Frontal cortex (tissue), 4 donors: Measurements from ENCODE around the gene OR9A2. TPM values are rescaled to one million over a fixed set of nuclear protein-coding genes. Genes with fewer than 3 reads are reported as not detected.
"Not testable (repeated sequence)": the region's sequence is repeated elsewhere in the genome, so short reads cannot be mapped to it uniquely, and the experiment has no call there.

Source experiments
- DNase-seq, 2 donors: peaks; one replicate each; pipeline ENCODE4 v3.0.0; 2012; ENCODE audit warnings: low spot score in 2 of 2
- FAIRE-seq: peaks from 2 replicates; lab custom pipeline; 2012; peaks lifted over from hg19 to GRCh38; lab: Jason Lieb, UNC
- total RNA-seq: library from RNA; depleted of rRNA; stranded (reverse); fragments of >200 nt; gene quantifications from one replicate; pipeline ENCODE4 v1.2.3, GENCODE V29; 2014
- donor health status: control.
- donor health status: control.
- donor health status: control.

Gene OR9A2
- total RNA-seq, 1 donor from 2014 or later = under 0.01 TPM

DNA sequence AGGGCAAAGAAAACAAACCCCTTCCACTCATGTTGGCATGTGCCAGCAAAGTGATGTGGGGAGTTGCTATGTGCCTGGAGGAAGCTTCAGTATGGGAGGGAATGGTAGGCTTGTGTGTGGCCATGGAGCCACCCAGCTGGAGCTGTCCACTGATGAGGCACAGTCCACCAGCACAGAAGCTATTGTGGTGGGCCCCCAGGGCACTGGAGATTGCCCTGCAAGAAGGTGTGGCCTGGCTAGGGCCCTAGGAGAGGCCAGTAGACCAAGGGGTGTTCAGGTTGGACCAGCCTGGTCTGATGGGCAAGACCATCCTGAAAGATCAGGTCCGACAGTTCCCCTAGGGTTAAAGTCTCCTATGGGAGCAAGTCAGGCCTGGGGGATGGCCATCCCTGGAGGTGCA is 42.6 kb downstream of the OR9A2 start:
- FAIRE-seq = no peak
- DNase-seq = no peak

DNA sequence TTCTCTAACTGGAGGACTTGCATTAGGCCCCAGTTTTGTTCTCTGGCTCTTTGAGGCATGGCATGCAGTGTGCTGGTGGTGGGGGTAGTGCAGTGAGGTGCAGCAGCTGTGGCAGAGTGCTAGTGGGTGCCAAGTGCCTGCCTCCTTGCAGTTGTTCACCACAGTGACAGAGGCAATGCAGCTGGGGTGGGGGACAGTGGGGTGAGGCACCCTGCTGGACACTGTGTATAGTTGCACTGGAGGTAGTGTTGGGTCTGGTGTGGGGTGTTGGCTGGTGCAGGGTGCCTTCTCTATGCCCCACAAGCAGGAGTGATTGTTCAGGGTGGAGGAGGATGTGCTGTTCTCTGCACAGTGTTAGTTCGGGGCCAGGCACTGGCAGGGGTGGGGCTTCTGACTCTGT is 43.1 kb downstream of the OR9A2 start:
- FAIRE-seq (no peak), DNase-seq (no peak)

DNA sequence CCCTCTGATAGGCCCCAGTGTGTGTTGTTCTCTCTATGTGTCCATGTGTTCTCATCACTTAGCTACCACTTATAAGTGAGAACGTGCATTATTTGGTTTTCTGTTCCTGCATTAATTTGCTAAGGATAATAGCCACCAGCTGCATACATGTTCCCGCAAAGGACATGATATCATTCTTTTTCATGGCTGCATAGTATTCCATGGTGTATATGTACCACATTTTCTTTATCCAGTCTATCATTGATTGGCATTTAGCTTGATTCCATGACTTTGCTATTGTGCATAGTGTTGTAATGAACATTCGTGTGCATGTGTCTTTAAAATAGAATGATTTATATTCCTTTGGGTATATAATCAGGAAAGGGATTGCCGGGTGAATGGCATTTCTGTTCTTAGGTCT is 48.5 kb downstream of the OR9A2 start:
- not testable (repeated sequence) for FAIRE-seq

More for the DNA sequence above, 48.5 kb downstream of the OR9A2 start:
- not testable (repeated sequence) for DNase-seq

Other genes with a start within 250 kb of the OR9A2 start
- 29.3 TPM for gene EPHB6, start 172.1 kb downstream of the OR9A2 start, total RNA-seq
- under 0.01 TPM for gene TRPV6, start 141.4 kb downstream of the OR9A2 start, total RNA-seq
- gene TRPV5, start 93.4 kb downstream of the OR9A2 start, total RNA-seq = not detected
- not detected for gene LLCFC1, start 87.6 kb downstream of the OR9A2 start, total RNA-seq
- gene KEL, start 64.8 kb downstream of the OR9A2 start, total RNA-seq = 0.82 TPM
- not detected for gene OR6V1, start 25.2 kb upstream of the OR9A2 start, total RNA-seq
- gene PIP, start 104.9 kb upstream of the OR9A2 start, total RNA-seq = not detected
- not detected for gene TAS2R39, start 156.3 kb upstream of the OR9A2 start, total RNA-seq
- gene TAS2R40, start 194.9 kb upstream of the OR9A2 start, total RNA-seq = not detected
- gene GSTK1, start 236.3 kb upstream of the OR9A2 start, total RNA-seq = 24.9 TPM